ENCODE data around the gene PRKAB2.
"Not testable (repeated sequence)": the region's sequence is repeated elsewhere in the genome, so short reads cannot be mapped to it uniquely, and the experiment has no call there.

PRKAB2 gene

GRCh38 chr1:147171399-147172167 lies 687 bp downstream of the PRKAB2 start:
- DNase-seq: no peak

- no peak for DNase-seq
These were observed 2.2 kb downstream of the PRKAB2 start for GRCh38 chr1:147169840-147170674.

GRCh38 chr1:147169171-147169570 lies 3.1 kb downstream of the PRKAB2 start:
- DNase-seq: no peak

- DNase-seq: no peak
These were observed 3.6 kb downstream of the PRKAB2 start for GRCh38 chr1:147168626-147169058.

- no peak for DNase-seq
These were observed 4.9 kb downstream of the PRKAB2 start for GRCh38 chr1:147167365-147167764.

- DNase-seq: no peak
These were observed 9.3 kb downstream of the PRKAB2 start for GRCh38 chr1:147163019-147163418.

GRCh38 chr1:147162093-147162492 lies 10.2 kb downstream of the PRKAB2 start:
- no peak for DNase-seq

GRCh38 chr1:147157116-147157515 lies 15.2 kb downstream of the PRKAB2 start:
- DNase-seq: not testable (repeated sequence)

GRCh38 chr1:147156642-147157041 lies 15.6 kb downstream of the PRKAB2 start:
- DNase-seq: no peak

GRCh38 chr1:147152772-147153171 lies 19.5 kb downstream of the PRKAB2 start:
- DNase-seq: no peak

GRCh38 chr1:147151244-147151643 lies 21.0 kb downstream of the PRKAB2 start:
- DNase-seq: no peak

- DNase-seq: no peak
These were observed 29.4 kb downstream of the PRKAB2 start for GRCh38 chr1:147142886-147143285.

GRCh38 chr1:147130721-147131120 lies 41.5 kb downstream of the PRKAB2 start:
- DNase-seq: not testable (repeated sequence)

GRCh38 chr1:147129116-147129873 lies 43.0 kb downstream of the PRKAB2 start:
- DNase-seq: no peak

- DNase-seq: no peak
These were observed 48.0 kb downstream of the PRKAB2 start for GRCh38 chr1:147124266-147124665.

GRCh38 chr1:147117109-147117508 lies 55.2 kb downstream of the PRKAB2 start:
- DNase-seq: no peak

GRCh38 chr1:147115496-147115895 lies 56.8 kb downstream of the PRKAB2 start:
- no peak for DNase-seq

GRCh38 chr1:147115079-147115478 lies 57.2 kb downstream of the PRKAB2 start:
- not testable (repeated sequence) for DNase-seq

- not testable (repeated sequence) for DNase-seq
These were observed 57.9 kb downstream of the PRKAB2 start for GRCh38 chr1:147114353-147114752.

GRCh38 chr1:147111381-147112130 lies 60.7 kb downstream of the PRKAB2 start:
- DNase-seq: no peak

- DNase-seq: no peak
These were observed 61.4 kb downstream of the PRKAB2 start for GRCh38 chr1:147110872-147111271.

- no peak for DNase-seq
These were observed 61.8 kb downstream of the PRKAB2 start for GRCh38 chr1:147110434-147110833.

- no peak for DNase-seq
These were observed 62.5 kb downstream of the PRKAB2 start for GRCh38 chr1:147109762-147110161.

Measured in CD4-positive, alpha-beta T cell treated with Interleukin-4 for 4 hours (primary cell).